Keratinocyte (primary cell): Measurements from ENCODE around the gene SMARCA4. TPM values are rescaled to one million over a fixed set of nuclear protein-coding genes. Genes with fewer than 3 reads are reported as not detected.

Experiments used
- DNase-seq: peaks from one replicate; pipeline ENCODE4 v3.0.0-alpha.2; 2011; ENCODE audit warnings: low read depth, missing footprints, low spot score
- FAIRE-seq: peaks from 2 replicates; lab custom pipeline; 2011; peaks lifted over from hg19 to GRCh38; lab: Jason Lieb, UNC
- H2AFZ ChIP-seq: 2 replicates; pipeline ENCODE4 v1.6.0; 2012; ENCODE audit warnings: low read length, control low read depth, inconsistent platforms; ENCODE audit not compliant: control insufficient read depth
- H3K27ac ChIP-seq: 2 replicates; pipeline ENCODE4 v1.5.1; 2011; ENCODE audit warnings: low read length; ENCODE audit not compliant: control insufficient read depth, insufficient read depth
- H3K27me3 ChIP-seq: 3 replicates; pipeline ENCODE4 v1.6.0; 2011; ENCODE audit warnings: low read length; ENCODE audit not compliant: control insufficient read depth, insufficient read depth; ENCODE audit errors: extremely low read depth
- H3K36me3 ChIP-seq, 2 experiments: 2 replicates in 1 of 2; 3 replicates in 1 of 2; pipeline ENCODE4 v1.5.1; 2011; ENCODE audit warnings: low read length in 2 of 2, mild to moderate bottlenecking in 1 of 2; ENCODE audit not compliant: control insufficient read depth in 2 of 2, insufficient read depth in 2 of 2; ENCODE audit errors: extremely low read depth in 1 of 2
- H3K4me1 ChIP-seq: 3 replicates; pipeline ENCODE4 v1.5.1; 2011; ENCODE audit warnings: low read length; ENCODE audit not compliant: control insufficient read depth, insufficient read depth; ENCODE audit errors: extremely low read depth
- H3K4me2 ChIP-seq: 3 replicates; pipeline ENCODE4 v1.6.0; 2011; ENCODE audit warnings: low read depth, low read length; ENCODE audit not compliant: control insufficient read depth, insufficient read depth; ENCODE audit errors: extremely low read depth
- H3K4me3 ChIP-seq, 3 experiments: fragments of 200-600 bp in 1 of 3; sonication (generic) in 1 of 3; 2 replicates in 2 of 3; 3 replicates in 1 of 3; pipeline ENCODE4 v1.5.1; 2011 to 2016; ENCODE audit warnings: low read length in 3 of 3, mild to moderate bottlenecking in 3 of 3, control low read depth in 2 of 3, inconsistent platforms in 1 of 3, low read depth in 1 of 3, mixed read lengths in 1 of 3, mixed run types in 1 of 3, moderate library complexity in 1 of 3; ENCODE audit not compliant: control insufficient read depth in 2 of 3, insufficient read depth in 2 of 3; ENCODE audit errors: extremely low read depth in 1 of 3
- H3K79me2 ChIP-seq: 2 replicates; pipeline ENCODE4 v1.6.0; 2012; ENCODE audit warnings: low read length; ENCODE audit not compliant: control insufficient read depth, insufficient read depth
- H3K9ac ChIP-seq: 3 replicates; pipeline ENCODE4 v1.6.0; 2011; ENCODE audit warnings: low read length; ENCODE audit not compliant: control insufficient read depth, insufficient read depth; ENCODE audit errors: extremely low read depth
- H3K9me1 ChIP-seq: 3 replicates; pipeline ENCODE4 v1.6.0; 2011; ENCODE audit warnings: low read length; ENCODE audit not compliant: control insufficient read depth, insufficient read depth; ENCODE audit errors: extremely low read depth
- H3K9me3 ChIP-seq: 2 replicates; pipeline ENCODE4 v1.5.1; 2012; ENCODE audit warnings: low read depth, low read length; ENCODE audit not compliant: control insufficient read depth
- H4K20me1 ChIP-seq: 3 replicates; pipeline ENCODE4 v1.6.0; 2011; ENCODE audit warnings: low read length; ENCODE audit not compliant: control insufficient read depth, insufficient read depth; ENCODE audit errors: extremely low read depth
- EZH2 ChIP-seq: IDR thresholded peaks from one replicate; pipeline ENCODE4 v1.6.1; 2012; ENCODE audit warnings: inconsistent platforms, mild to moderate bottlenecking, low read length, moderate library complexity
- dilution Hi-C: fragments of 300-500 bp; cut with MboI; formaldehyde crosslinking; loops from one replicate; pipeline ENCODE4 v1.7.0; 2020; ENCODE audit warnings: low sequenced_read_pairs; ENCODE audit not compliant: extremely low pct_ligation_motif_present
- polyA plus RNA-seq, 5 experiments: library from polyadenylated mRNA; depleted of rRNA in 3 of 5; stranded (reverse) in 3 of 5; stranded (forward) in 1 of 5; unstranded in 1 of 5; fragments of >200 nt; gene quantifications; 1 replicate in 1 of 5; 2 replicates in 3 of 5; 3 replicates in 1 of 5; pipeline versions ENCODE4 v1.2.1 to v1.2.3, GENCODE V29; 2011 to 2012; ENCODE audit warnings: missing spikeins in 2 of 5, low read depth in 1 of 5, low replicate concordance in 1 of 5
- TF ChIP-seq, protein P1 (sequence below), 3 experiments: IDR thresholded peaks in 1 of 3; conservative IDR thresholded peaks in 1 of 3; optimal IDR thresholded peaks in 1 of 3; 2 replicates in 2 of 3; 3 replicates in 1 of 3; pipeline versions ENCODE3 to v1.5.1; 2011; ENCODE audit warnings: low read length in 3 of 3, mild to moderate bottlenecking in 3 of 3, moderate library complexity in 2 of 3, control low read depth in 1 of 3, inconsistent platforms in 1 of 3; ENCODE audit not compliant: insufficient read depth in 2 of 3; ENCODE audit errors: extremely low read depth in 1 of 3

The SMARCA4 gene
- polyA plus RNA-seq, 1 donor (not counting 4 experiments of a cell fraction or from before 2014, with no cell fraction given) = 33.1 TPM

GRCh38 chr19:11035441-11036377, 74.9 kb downstream of the SMARCA4 start:
- DNase-seq = peak; percentile 58
- Histone ChIP-seq H3K27me3 (no peaks in the 10 kb centered on the region), H3K4me3 (no peak overlapping the region), H3K27ac (no peak overlapping the region), H3K36me3 (peaks cover 47 to 51% of the 10 kb centered on the region in 2 experiments), H3K9ac (no peak overlapping the region), H3K9me3 (no peaks in the 10 kb centered on the region), H3K9me1 (no peaks in the 10 kb centered on the region), H3K4me1 (peaks cover 4% of the 10 kb centered on the region), H4K20me1 (peaks cover 9% of the 10 kb centered on the region), H3K79me2 (peaks cover 5% of the 10 kb centered on the region), H2AFZ (no peak overlapping the region), H3K4me2 (no peak overlapping the region)
- TF ChIP-seq EZH2 = no peak
- TF ChIP-seq, protein P1, sequence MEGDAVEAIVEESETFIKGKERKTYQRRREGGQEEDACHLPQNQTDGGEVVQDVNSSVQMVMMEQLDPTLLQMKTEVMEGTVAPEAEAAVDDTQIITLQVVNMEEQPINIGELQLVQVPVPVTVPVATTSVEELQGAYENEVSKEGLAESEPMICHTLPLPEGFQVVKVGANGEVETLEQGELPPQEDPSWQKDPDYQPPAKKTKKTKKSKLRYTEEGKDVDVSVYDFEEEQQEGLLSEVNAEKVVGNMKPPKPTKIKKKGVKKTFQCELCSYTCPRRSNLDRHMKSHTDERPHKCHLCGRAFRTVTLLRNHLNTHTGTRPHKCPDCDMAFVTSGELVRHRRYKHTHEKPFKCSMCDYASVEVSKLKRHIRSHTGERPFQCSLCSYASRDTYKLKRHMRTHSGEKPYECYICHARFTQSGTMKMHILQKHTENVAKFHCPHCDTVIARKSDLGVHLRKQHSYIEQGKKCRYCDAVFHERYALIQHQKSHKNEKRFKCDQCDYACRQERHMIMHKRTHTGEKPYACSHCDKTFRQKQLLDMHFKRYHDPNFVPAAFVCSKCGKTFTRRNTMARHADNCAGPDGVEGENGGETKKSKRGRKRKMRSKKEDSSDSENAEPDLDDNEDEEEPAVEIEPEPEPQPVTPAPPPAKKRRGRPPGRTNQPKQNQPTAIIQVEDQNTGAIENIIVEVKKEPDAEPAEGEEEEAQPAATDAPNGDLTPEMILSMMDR (optimal IDR thresholded peaks at IDR 0.05 in 1 of 3, IDR thresholded peaks at IDR 0.05 in 1 of 3, conservative IDR thresholded peaks at IDR 0.05 in 1 of 3; ENCODE audit: extremely low read depth in 1 of 3, insufficient read depth in 2 of 3, low read length in 3 of 3) = peak; percentile 94 to 96 (median 95)
- peak; percentile 81 for FAIRE-seq
- dilution Hi-C loops = no loop called here

DNA sequence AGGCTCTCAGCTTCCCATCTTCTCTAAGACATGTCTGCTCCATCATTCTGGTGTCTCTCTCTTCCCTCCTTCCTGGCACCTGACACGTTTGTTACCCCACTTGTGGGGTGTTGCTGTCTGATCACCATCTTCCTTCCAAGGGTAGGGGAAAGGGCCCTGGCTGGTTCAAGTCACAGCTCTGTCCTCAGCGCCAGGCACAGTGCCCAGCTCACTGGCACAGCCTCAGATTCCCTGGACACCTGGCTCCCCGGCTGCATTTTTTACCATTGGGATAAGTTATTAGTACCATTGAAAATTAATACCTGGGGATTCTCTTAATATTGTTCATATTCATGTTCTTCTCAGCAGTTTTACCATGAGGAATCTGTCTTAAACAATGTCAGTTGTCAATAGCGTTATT, 77.7 kb downstream of the SMARCA4 start:
- peaks cover 9% of the 10 kb centered on the region for H4K20me1 ChIP-seq
- H3K4me3 ChIP-seq = no peak overlapping the region
- peaks cover 34 to 41% of the 10 kb centered on the region in 2 experiments for H3K36me3 ChIP-seq

More for the DNA sequence above, 77.7 kb downstream of the SMARCA4 start:
- FAIRE-seq (no peak), DNase-seq (no peak)
- no peak overlapping the region for H3K9ac ChIP-seq
- H3K27ac ChIP-seq = no peak overlapping the region
- H3K79me2 ChIP-seq = peaks cover 5% of the 10 kb centered on the region
- H3K4me1 ChIP-seq = peaks cover 4% of the 10 kb centered on the region
- no peaks in the 10 kb centered on the region for H3K9me1 ChIP-seq
- TF ChIP-seq, protein P1 (optimal IDR thresholded peaks at IDR 0.05 in 1 of 3, IDR thresholded peaks at IDR 0.05 in 1 of 3, conservative IDR thresholded peaks at IDR 0.05 in 1 of 3; ENCODE audit: extremely low read depth in 1 of 3, insufficient read depth in 2 of 3, low read length in 3 of 3) = no peak
- TF ChIP-seq EZH2 = no peak
- dilution Hi-C loops = no loop called here
- no peak overlapping the region for H3K4me2 ChIP-seq
- no peaks in the 10 kb centered on the region for H3K27me3 ChIP-seq
- no peaks in the 10 kb centered on the region for H3K9me3 ChIP-seq
- H2AFZ ChIP-seq = no peak overlapping the region
